Fibroblast of skin of right biceps (primary cell): ENCODE results near the gene SUMO3.

ENCODE experiments used
- DNase-seq: peaks from one replicate; pipeline ENCODE4 v3.0.0-alpha.2; 2013

Gene SUMO3

DNA sequence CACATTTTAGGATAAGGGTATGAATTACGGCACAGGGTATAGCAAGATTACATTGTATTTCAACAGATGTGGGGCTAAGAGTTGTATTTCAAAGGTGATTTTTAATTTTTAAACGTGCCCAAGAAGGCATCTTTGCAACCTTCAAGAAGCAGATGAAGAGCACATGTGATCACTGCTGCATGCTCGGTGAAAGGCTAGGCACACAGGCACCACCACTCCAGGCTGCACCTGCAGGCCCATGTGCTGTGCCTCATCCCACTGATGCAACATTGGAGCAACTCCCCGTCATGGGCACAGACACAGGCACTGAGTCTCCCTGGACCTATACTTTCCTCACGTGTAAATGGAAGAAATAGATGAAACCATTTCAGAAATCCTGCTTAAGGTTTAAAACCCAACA is 39.8 kb downstream of the SUMO3 start:
- DNase-seq = no peak

GRCh38 chr21:44774972-44775371 is 42.9 kb downstream of the SUMO3 start:
- no peak for DNase-seq

GRCh38 chr21:44773291-44773932 is 44.5 kb downstream of the SUMO3 start:
- no peak for DNase-seq

DNA sequence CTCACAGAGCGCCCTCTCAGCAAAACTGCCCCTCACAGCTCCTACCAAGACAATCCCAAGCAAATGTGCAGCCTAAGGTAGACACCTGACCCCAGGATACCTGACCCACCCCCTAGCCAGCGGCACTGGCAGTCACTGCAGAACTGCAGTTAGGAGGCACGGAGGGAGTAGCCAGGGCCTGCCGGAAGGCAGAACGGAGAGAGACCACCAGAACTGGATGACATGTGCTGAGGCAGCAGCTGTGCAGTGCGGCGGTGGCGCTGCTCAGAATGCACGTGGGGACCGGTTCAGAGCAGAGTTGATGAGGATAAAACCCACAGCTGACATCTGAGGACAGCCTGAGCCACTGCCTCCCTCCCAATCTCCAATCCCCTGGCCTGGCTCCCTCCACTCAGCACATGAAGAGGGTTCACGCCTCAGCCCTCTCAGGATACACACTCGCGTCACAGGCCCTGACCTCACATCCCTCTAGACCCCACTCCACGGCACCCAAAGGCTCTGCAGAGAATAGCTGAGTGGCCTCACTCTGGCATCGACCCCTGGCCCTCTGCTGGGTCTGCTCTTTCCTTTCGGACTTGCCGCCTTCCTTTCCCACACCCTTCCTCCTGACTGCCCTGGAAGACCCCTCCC is 45.9 kb downstream of the SUMO3 start:
- DNase-seq = no peak

GRCh38 chr21:44767834-44768831 is 49.7 kb downstream of the SUMO3 start:
- no peak for DNase-seq

DNA sequence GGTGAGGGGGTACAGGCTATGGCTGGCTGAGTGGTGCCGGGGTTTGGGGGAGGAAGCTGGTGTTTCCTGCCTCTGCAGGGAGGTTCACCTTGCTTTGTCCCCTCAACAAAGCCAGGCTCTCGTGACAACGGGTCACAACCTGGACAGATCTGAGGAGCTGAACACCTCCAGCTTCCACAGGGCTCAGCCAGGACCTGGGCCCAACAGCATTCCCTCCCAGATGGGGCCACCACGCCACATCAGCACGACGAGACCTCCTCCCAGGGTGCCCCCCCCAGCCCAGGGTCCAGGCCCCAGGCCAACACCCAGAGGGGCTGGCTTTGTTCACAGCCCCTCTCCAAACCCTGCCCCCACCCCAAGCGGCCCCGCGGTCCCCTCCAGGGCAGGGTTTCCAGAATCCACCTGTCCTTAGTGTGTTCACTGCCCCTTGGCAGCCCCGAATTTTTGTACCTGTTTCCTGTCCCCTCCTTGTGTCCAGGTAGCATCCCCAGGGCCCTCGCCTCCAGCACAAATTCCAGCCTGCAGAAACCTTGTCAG is 51.0 kb downstream of the SUMO3 start:
- no peak for DNase-seq

DNA sequence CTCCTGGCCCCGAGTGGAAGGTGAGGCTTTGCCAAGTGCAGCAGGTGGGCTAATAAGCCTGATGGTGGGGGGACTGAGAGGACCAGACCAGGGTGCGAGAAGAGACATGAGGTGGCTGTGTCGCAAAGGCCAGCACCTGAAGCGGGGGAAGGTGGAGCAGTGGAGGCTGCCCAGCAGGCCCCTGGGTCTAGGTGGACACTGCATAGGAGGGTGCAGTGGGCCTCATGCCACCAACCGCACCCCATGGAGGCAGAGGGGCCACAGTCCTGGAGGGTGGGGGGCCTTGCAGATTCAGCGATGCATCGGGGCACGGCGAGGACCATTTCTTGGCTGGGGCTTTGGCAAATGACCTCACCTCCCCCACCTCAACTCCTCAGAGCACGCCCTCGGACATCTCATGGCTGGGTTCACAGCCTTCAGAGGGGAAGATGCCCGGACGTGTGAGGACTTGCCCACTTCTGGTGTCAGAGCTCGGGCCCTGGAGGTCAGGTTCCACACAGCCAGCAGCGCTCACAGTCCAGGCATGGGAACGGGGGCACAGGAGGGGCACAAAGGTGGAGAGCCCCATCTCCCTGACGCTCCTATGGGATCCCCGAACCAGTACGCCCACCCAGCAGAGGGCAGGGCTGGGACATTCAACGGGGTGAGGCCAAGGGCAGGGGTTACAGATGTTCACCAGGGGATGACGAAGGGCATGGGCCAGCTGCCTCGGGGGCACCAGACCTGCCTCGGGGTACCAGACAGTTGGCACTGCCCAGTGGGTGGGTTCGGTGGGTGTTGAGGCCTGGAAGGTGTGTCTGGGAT is 51.6 kb downstream of the SUMO3 start:
- no peak for DNase-seq

- no peak for DNase-seq
These were observed 52.4 kb downstream of the SUMO3 start for GRCh38 chr21:44765231-44766013.

GRCh38 chr21:44764319-44765230 is 53.3 kb downstream of the SUMO3 start:
- DNase-seq = no peak

- DNase-seq = no peak
These were observed 54.2 kb downstream of the SUMO3 start for GRCh38 chr21:44763451-44764318.

GRCh38 chr21:44763050-44763378 is 54.8 kb downstream of the SUMO3 start:
- no peak for DNase-seq

DNA sequence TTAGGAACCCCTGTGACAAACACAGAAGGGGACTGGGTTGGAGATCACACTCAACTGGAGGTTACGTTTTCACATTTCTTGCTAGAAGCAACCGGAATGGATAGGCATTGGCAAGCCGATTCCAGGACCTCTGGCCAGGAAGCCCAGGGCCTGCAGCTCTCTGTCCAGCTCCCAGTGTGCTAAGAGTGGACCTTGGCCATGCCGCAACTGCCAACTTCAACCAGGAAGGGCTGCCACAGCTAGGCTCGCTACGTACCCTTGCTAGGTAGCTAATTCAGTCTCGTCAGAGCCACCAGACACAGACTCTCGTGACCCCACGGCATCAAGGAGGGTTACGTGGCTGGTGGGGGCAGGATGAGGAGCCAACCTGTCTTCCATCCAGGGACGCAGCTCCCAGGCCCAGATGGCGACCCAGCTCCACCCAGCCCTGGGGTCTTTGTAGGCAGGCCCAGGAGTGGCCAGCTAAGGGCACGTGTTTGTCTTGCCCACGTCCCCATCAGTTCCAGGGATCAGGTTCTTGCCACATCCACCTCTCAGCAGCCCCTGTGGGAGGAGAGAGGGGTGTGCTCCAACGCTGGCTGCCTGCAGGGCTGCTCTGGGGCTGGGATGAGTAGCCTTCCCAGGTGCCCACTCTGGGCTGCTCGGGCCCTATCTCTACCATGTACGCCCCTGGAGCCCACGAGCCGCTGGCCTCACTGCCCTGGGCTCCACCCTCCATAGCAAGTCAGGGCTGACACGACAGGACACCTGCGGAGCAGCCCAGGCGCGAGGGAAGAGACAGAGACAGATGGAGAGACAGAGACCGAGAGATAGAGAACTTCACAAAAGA is 55.4 kb downstream of the SUMO3 start:
- DNase-seq = no peak

DNA sequence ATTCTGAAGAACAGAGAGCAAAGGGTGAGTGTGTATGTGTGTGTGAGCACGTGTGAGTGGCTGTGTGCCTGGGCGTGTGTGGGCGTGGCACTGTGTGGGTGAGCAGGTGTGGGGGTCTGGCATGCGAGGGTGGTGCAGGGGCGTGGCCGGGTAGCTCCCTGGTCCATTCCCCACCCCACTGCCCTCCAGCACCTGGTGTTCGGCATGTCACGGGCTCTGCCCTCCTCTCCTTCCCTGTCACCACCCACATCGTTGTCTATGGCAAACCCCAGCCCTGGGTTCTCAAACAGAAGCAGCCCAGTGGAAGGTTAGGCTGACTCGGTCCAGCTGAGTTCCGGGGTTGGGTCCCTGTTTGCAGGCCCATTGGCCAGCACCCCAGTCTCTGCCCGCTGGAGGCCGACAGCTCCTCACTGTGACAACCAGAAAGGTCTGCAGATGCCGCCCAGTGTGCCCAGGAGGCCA is 56.1 kb downstream of the SUMO3 start:
- DNase-seq = no peak

- DNase-seq = no peak
These were observed 56.7 kb downstream of the SUMO3 start for GRCh38 chr21:44761011-44761729.

DNA sequence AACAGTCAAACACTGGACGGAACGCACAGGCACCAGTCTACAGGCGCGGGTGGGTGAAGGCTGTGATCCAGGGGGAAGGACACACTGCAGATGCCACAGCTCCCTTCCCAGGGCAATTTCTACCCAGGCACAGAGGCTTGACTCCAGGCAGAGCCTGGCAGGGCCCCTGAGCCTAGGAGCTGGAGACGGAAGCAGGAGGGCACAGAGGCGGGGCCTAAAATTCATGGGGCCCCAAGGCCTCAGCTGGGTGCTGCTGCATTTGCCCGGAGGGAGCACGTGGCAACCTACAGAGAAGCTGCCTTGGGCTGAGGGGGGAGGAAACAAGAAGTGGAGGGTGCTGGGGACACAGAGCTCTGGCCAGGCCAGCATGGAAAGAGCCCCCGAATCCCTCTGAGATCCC is 57.5 kb downstream of the SUMO3 start:
- no peak for DNase-seq

- DNase-seq = no peak
These were observed 58.1 kb downstream of the SUMO3 start for GRCh38 chr21:44759628-44760285.
